ENCODE results near the gene BHLHE23. TPM values are rescaled to one million over a fixed set of nuclear protein-coding genes. Genes with fewer than 3 reads are reported as not detected.

BHLHE23 gene
- total RNA-seq, 3 donors from 2014 or later (not counting 1 experiment from before 2014, with no cell fraction given) = not detected

GRCh38 chr20:63054103-63054474, 47.3 kb upstream of the BHLHE23 start:
- peaks cover 0 to 6% of the 10 kb centered on the region in 2 donors for H3K27me3 Mint-ChIP-seq (ENCODE audit: low read depth in 2 of 2)
- no peak for TF ChIP-seq CTCF (IDR thresholded peaks at IDR 0.05)
- WGBS (ENCODE audit: insufficient coverage) = 90% methylated on average over 12 of the region's 12 CpGs
- H3K4me3 Mint-ChIP-seq = no peak overlapping the region
- H3K36me3 Mint-ChIP-seq = no peaks in the 10 kb centered on the region
- no peaks in the 10 kb centered on the region for H3K4me1 Mint-ChIP-seq
- ATAC-seq (no peak), DNase-seq (no peak)
- intact Hi-C loops (cut with micrococcal nuclease) = no loop called here
- no peaks in the 10 kb centered on the region for H3K36me3 ChIP-seq (ENCODE audit: control insufficient read depth, insufficient read depth, low read length)
- no peaks in the 10 kb centered on the region for H3K9me3 ChIP-seq (ENCODE audit: control insufficient read depth, insufficient read depth, low read length)
- H3K27ac ChIP-seq (ENCODE audit: low read length) = no peak overlapping the region
- H3K4me1 ChIP-seq (ENCODE audit: control insufficient read depth, insufficient read depth, low read length) = peaks cover 7% of the 10 kb centered on the region
- H3K4me3 ChIP-seq (ENCODE audit: low read length) = no peak overlapping the region
- H3K9me3 Mint-ChIP-seq = no peaks in the 10 kb centered on the region
- H3K27me3 ChIP-seq (ENCODE audit: control insufficient read depth, insufficient read depth, low read length) = no peaks in the 10 kb centered on the region
- no peak overlapping the region for H3K27ac Mint-ChIP-seq

DNA sequence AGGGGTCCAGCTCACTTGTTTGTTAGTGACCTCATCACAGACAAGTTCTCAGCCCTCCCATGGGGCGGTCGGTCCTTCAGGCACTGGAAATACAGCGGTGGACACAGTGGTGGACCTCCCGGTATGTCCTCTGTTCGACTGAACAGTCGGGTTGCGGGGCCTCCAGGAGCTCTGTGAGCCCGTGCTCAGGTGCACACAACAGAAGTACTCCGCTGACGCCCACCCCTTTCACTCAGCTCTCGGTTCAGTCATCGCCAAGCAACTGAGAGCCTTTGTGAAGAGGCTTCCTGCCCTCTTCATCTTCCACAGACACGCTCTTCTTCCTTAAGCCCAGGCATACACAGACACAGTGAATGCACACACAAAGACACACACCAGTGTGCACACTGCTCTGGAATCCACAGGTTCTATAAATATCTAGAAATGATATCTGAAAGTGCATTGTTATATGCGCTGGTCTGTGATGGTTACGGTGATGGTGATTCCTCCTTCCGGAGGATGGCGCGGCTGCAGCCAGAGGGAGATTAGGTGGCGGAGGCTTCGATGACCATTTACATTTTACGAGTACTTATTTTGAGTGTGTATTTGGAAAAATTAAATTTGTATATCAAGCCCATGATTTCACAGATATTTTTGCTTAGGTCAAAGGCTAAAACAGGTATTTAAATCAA, 46.8 kb upstream of the BHLHE23 start:
- Histone ChIP-seq H3K9me3 (ENCODE audit: control insufficient read depth, insufficient read depth, low read length) (no peaks in the 10 kb centered on the region), H3K4me3 (ENCODE audit: low read length) (no peak overlapping the region), H3K27ac (ENCODE audit: low read length) (no peak overlapping the region), H3K36me3 (ENCODE audit: control insufficient read depth, insufficient read depth, low read length) (no peaks in the 10 kb centered on the region), H3K4me1 (ENCODE audit: control insufficient read depth, insufficient read depth, low read length) (peaks cover 7% of the 10 kb centered on the region), H3K27me3 (ENCODE audit: control insufficient read depth, insufficient read depth, low read length) (no peaks in the 10 kb centered on the region)
- intact Hi-C loops (cut with micrococcal nuclease) = no loop called here
- H3K27me3 Mint-ChIP-seq (ENCODE audit: low read depth in 2 of 2) = peaks cover 0 to 6% of the 10 kb centered on the region in 2 donors
- H3K4me1 Mint-ChIP-seq = no peaks in the 10 kb centered on the region
- no peak for DNase-seq
- TF ChIP-seq CTCF (IDR thresholded peaks at IDR 0.05) = no peak
- no peak overlapping the region for H3K27ac Mint-ChIP-seq
- no peak for ATAC-seq
- no peaks in the 10 kb centered on the region for H3K9me3 Mint-ChIP-seq
- WGBS (ENCODE audit: insufficient coverage) = 84% methylated on average over 21 of the region's 21 CpGs
- H3K36me3 Mint-ChIP-seq = no peaks in the 10 kb centered on the region
- no peak overlapping the region for H3K4me3 Mint-ChIP-seq

- H3K4me3 Mint-ChIP-seq = no peak overlapping the region
- DNase-seq = no peak
These were observed 46.0 kb upstream of the BHLHE23 start for GRCh38 chr20:63052571-63053431.

More at GRCh38 chr20:63052571-63053431, 46.0 kb upstream of the BHLHE23 start:
- Histone ChIP-seq H3K4me1 (ENCODE audit: control insufficient read depth, insufficient read depth, low read length) (peaks cover 7% of the 10 kb centered on the region), H3K9me3 (ENCODE audit: control insufficient read depth, insufficient read depth, low read length) (no peaks in the 10 kb centered on the region), H3K36me3 (ENCODE audit: control insufficient read depth, insufficient read depth, low read length) (no peaks in the 10 kb centered on the region), H3K4me3 (ENCODE audit: low read length) (no peak overlapping the region), H3K27me3 (ENCODE audit: control insufficient read depth, insufficient read depth, low read length) (no peaks in the 10 kb centered on the region), H3K27ac (ENCODE audit: low read length) (no peak overlapping the region)
- no peak for TF ChIP-seq CTCF (IDR thresholded peaks at IDR 0.05)
- intact Hi-C loops (cut with micrococcal nuclease) = no loop called here
- H3K9me3 Mint-ChIP-seq = no peaks in the 10 kb centered on the region
- H3K4me1 Mint-ChIP-seq = no peaks in the 10 kb centered on the region
- no peak overlapping the region for H3K27ac Mint-ChIP-seq
- 63% methylated on average over 20 of the region's 20 CpGs for WGBS (ENCODE audit: insufficient coverage)
- peaks cover 0 to 6% of the 10 kb centered on the region in 2 donors for H3K27me3 Mint-ChIP-seq (ENCODE audit: low read depth in 2 of 2)
- ATAC-seq = no peak
- H3K36me3 Mint-ChIP-seq = no peaks in the 10 kb centered on the region

Data from natural killer cell (primary cell).